Esophagus squamous epithelium (tissue), 4 donors: ENCODE results near the gene CDKL5.

Experiments used
- CTCF ChIP-seq, 6 experiments: fragments of 450-650 bp in 4 of 6; fragments of 200-600 bp in 2 of 6; sonication (generic) in 2 of 6; IDR thresholded peaks; one replicate each; pipeline ENCODE4 v1.5.1; 2016 to 2019; ENCODE audit warnings: antibody characterized with exemption in 6 of 6, mild to moderate bottlenecking in 4 of 6, moderate library complexity in 4 of 6
- POLR2A ChIP-seq, 4 donors: fragments of 450-650 bp; IDR thresholded peaks; one replicate each; pipeline ENCODE4 v1.6.1; 2017; ENCODE audit warnings: antibody characterized with exemption in 4 of 4, mild to moderate bottlenecking in 4 of 4, moderate library complexity in 3 of 4

GRCh38 chrX:18425199-18426003 lies at the start of gene CDKL5:
- TF ChIP-seq POLR2A (IDR thresholded peaks at IDR 0.05), result peak in 3 of 4 donors; percentile 61 to 72 (median 67)
- TF ChIP-seq CTCF (IDR thresholded peaks at IDR 0.05), result no peak
